ENCODE measurements around the gene RIT2. TPM values are rescaled to one million over a fixed set of nuclear protein-coding genes. Genes with fewer than 3 reads are reported as not detected.

Gene RIT2
- total and polyA plus RNA-seq, 11 donors: not detected

- Histone ChIP-seq H3K9me3 (no peaks in the 10 kb centered on the region), H3K27me3 (no peaks in the 10 kb centered on the region), H3K27ac (no peak overlapping the region), H3K4me3 (no peak overlapping the region), H3K36me3 (no peaks in the 10 kb centered on the region), H3K4me1 (no peaks in the 10 kb centered on the region)
- DNase-seq: peak in 1 of 5 donors; percentile 20
- no peak for TF ChIP-seq CTCF (IDR thresholded peaks at IDR 0.05)
- no peak for TF ChIP-seq POLR2A (IDR thresholded peaks at IDR 0.05)
- WGBS, 4 donors: 86 to 91% (median 88%) methylated on average over 6 of the region's 6 CpGs
- ATAC-seq: no peak
- intact Hi-C loops (cut with DNase I): no loop called here
These were observed 53.7 kb downstream of the RIT2 start for GRCh38 chr18:43061816-43062215.

GRCh38 chr18:43061318-43061717, 54.2 kb downstream of the RIT2 start:
- Histone ChIP-seq H3K4me3 (no peak overlapping the region), H3K36me3 (no peaks in the 10 kb centered on the region), H3K4me1 (no peaks in the 10 kb centered on the region), H3K27me3 (no peaks in the 10 kb centered on the region), H3K9me3 (no peaks in the 10 kb centered on the region), H3K27ac (no peak overlapping the region)
- ATAC-seq (no peak), DNase-seq (no peak)
- WGBS, 4 donors: 80 to 89% (median 88%) methylated on average over 4 of the region's 4 CpGs
- TF ChIP-seq POLR2A (IDR thresholded peaks at IDR 0.05) (no peak), CTCF (IDR thresholded peaks at IDR 0.05) (no peak)
- intact Hi-C loops (cut with DNase I): no loop called here

GRCh38 chr18:43060020-43060419, 55.5 kb downstream of the RIT2 start:
- H3K27ac ChIP-seq: no peak overlapping the region
- no peaks in the 10 kb centered on the region for H3K27me3 ChIP-seq
- 59 to 70% (median 65%) methylated on average over 1 of the region's 1 CpG for WGBS, 4 donors
- DNase-seq: no peak
- intact Hi-C loops (cut with DNase I): no loop called here
- no peaks in the 10 kb centered on the region for H3K9me3 ChIP-seq
- H3K4me3 ChIP-seq: no peak overlapping the region
- no peak for ATAC-seq
- H3K36me3 ChIP-seq: no peaks in the 10 kb centered on the region
- TF ChIP-seq POLR2A (IDR thresholded peaks at IDR 0.05) (no peak), CTCF (IDR thresholded peaks at IDR 0.05) (no peak)
- H3K4me1 ChIP-seq: no peaks in the 10 kb centered on the region

GRCh38 chr18:43054815-43055519, 60.5 kb downstream of the RIT2 start:
- intact Hi-C loops (cut with DNase I): no loop called here
- no peaks in the 10 kb centered on the region for H3K4me1 ChIP-seq
- no peak for DNase-seq
- H3K4me3 ChIP-seq: no peak overlapping the region
- H3K27me3 ChIP-seq: no peaks in the 10 kb centered on the region
- H3K9me3 ChIP-seq: no peaks in the 10 kb centered on the region
- no peaks in the 10 kb centered on the region for H3K36me3 ChIP-seq
- H3K27ac ChIP-seq: no peak overlapping the region
- TF ChIP-seq CTCF (IDR thresholded peaks at IDR 0.05) (no peak), POLR2A (IDR thresholded peaks at IDR 0.05) (no peak)
- WGBS, 4 donors: 83 to 90% (median 89%) methylated on average over 7 of the region's 7 CpGs
- ATAC-seq: no peak

Measured in heart left ventricle (tissue), 16 donors.